K562 (cell line): Measurements from ENCODE around the gene KRT71.

ENCODE experiments used
- ATF1 ChIP-seq, 2 experiments: fragments of 450-650 bp in 1 of 2; IDR thresholded peaks; 2 replicates each; pipeline ENCODE4 v1.6.1; 2016; ENCODE audit warnings: missing compliant biosample characterization in 1 of 2, missing genetic modification characterization in 1 of 2
- BCL6 ChIP-seq: fragments of 250-450 bp; sonication (Bioruptor Pico); IDR thresholded peaks from 2 replicates; pipeline ENCODE4 v1.4.0; 2020
- CEBPG ChIP-seq, 3 experiments: fragments of 200-800 bp in 1 of 3; sonication (Bioruptor generic) in 1 of 3; sonication (generic) in 1 of 3; formaldehyde crosslinking in 1 of 3; IDR thresholded peaks in 2 of 3; conservative IDR thresholded peaks in 1 of 3; 2 replicates each; pipeline versions ENCODE4 v1.6.1 to v1.8.0; 2016 to 2022; ENCODE audit warnings: missing compliant biosample characterization in 2 of 3, missing genetic modification characterization in 2 of 3, mild to moderate bottlenecking in 1 of 3, missing genetic modification reagents in 1 of 3
- EP300 ChIP-seq: IDR thresholded peaks from 2 replicates; pipeline ENCODE4 v1.6.1; 2012; ENCODE audit warnings: low read length, improper control_type of control experiment
- KDM2B ChIP-seq: fragments of 250-450 bp; sonication (Bioruptor Pico); IDR thresholded peaks from 2 replicates; pipeline ENCODE4 v1.8.0; 2021; ENCODE audit warnings: mild to moderate bottlenecking, moderate library complexity
- NBN ChIP-seq: fragments of 450-650 bp; IDR thresholded peaks from 2 replicates; pipeline ENCODE4 v1.6.1; 2016; ENCODE audit warnings: low read depth, mild to moderate bottlenecking
- POLR2A ChIP-seq: fragments of 450-650 bp; conservative IDR thresholded peaks from 2 replicates; pipeline ENCODE4 v1.6.1; 2016
- RUNX1 ChIP-seq: sonication (generic); IDR thresholded peaks from 2 replicates; pipeline ENCODE4 v1.6.1; 2016; ENCODE audit warnings: antibody characterized with exemption, low read depth
- ZNF561 ChIP-seq: fragments of 450-650 bp; formaldehyde crosslinking; conservative IDR thresholded peaks from 2 replicates; pipeline ENCODE4 v1.4.0; 2020; ENCODE audit warnings: mild to moderate bottlenecking, moderate library complexity
- ZNF830 ChIP-seq: fragments of 250-450 bp; sonication (Bioruptor Pico); IDR thresholded peaks from 2 replicates; pipeline ENCODE4 v1.5.0; 2021; ENCODE audit warnings: mild to moderate bottlenecking
- TF ChIP-seq, protein P1 (sequence below), 2 experiments: fragments of 450-650 bp in 1 of 2; sonication (generic) in 1 of 2; formaldehyde crosslinking in 1 of 2; IDR thresholded peaks in 1 of 2; conservative IDR thresholded peaks in 1 of 2; 2 replicates each; pipeline versions ENCODE4 v1.6.1 to v1.8.1; 2016 to 2023; ENCODE audit warnings: mild to moderate bottlenecking in 2 of 2, moderate library complexity in 2 of 2, inconsistent platforms in 1 of 2, missing genetic modification reagents in 1 of 2
- TF ChIP-seq, protein P2 (sequence below), 3 experiments: IDR thresholded peaks in 2 of 3; conservative IDR thresholded peaks in 1 of 3; 2 replicates each; pipeline ENCODE4 v1.5.1; 2011 to 2012; ENCODE audit warnings: low read length in 3 of 3, mild to moderate bottlenecking in 3 of 3, control low read depth in 2 of 3, improper control_type of control experiment in 1 of 3, inconsistent platforms in 1 of 3, low read depth in 1 of 3, mixed read lengths in 1 of 3, moderate library complexity in 1 of 3; ENCODE audit not compliant: insufficient read depth in 2 of 3

DNA sequence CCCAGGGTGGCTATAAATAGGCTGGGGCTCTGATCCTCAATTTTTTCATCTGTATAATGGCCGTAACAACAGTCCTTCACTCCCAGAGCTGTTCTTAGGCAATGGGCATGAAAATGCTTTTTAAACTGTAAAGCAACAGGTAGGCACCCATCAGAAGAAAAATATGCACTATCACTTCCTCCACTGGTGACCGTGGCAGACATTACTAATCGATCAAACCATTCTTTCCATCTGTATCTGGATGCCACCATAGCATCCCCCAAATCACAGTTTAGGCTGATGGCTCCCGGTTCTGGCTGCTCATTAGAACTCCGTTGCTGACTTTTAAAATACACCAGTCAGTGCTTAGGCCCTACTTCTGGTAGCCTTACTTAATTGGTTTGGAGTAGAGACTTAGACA, 11.2 kb downstream of the KRT71 start:
- TF ChIP-seq NBN (no peak), KDM2B (no peak), ZNF830 (CRISPR knock-in tag) (no peak), CEBPG (CRISPR knock-in tag; IDR thresholded peaks at IDR 0.05) (no peak), CEBPG (tag; conservative IDR thresholded peaks at IDR 0.05 in 1 of 2, IDR thresholded peaks at IDR 0.05 in 1 of 2) (no peak), RUNX1 (no peak), ATF1 (CRISPR knock-in tag; IDR thresholded peaks at IDR 0.05) (no peak), ATF1 (tag; IDR thresholded peaks at IDR 0.05) (no peak), ZNF561 (CRISPR knock-in tag) (no peak), POLR2A (no peak), EP300 (no peak), BCL6 (no peak)
- TF ChIP-seq, protein P1, sequence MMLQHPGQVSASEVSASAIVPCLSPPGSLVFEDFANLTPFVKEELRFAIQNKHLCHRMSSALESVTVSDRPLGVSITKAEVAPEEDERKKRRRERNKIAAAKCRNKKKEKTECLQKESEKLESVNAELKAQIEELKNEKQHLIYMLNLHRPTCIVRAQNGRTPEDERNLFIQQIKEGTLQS (IDR thresholded peaks at IDR 0.05) = no peak
- TF ChIP-seq, protein P1 (CRISPR knock-in tag; conservative IDR thresholded peaks at IDR 0.05) = no peak
- TF ChIP-seq, protein P2, sequence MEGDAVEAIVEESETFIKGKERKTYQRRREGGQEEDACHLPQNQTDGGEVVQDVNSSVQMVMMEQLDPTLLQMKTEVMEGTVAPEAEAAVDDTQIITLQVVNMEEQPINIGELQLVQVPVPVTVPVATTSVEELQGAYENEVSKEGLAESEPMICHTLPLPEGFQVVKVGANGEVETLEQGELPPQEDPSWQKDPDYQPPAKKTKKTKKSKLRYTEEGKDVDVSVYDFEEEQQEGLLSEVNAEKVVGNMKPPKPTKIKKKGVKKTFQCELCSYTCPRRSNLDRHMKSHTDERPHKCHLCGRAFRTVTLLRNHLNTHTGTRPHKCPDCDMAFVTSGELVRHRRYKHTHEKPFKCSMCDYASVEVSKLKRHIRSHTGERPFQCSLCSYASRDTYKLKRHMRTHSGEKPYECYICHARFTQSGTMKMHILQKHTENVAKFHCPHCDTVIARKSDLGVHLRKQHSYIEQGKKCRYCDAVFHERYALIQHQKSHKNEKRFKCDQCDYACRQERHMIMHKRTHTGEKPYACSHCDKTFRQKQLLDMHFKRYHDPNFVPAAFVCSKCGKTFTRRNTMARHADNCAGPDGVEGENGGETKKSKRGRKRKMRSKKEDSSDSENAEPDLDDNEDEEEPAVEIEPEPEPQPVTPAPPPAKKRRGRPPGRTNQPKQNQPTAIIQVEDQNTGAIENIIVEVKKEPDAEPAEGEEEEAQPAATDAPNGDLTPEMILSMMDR (IDR thresholded peaks at IDR 0.05 in 2 of 3, conservative IDR thresholded peaks at IDR 0.05 in 1 of 3; ENCODE audit: insufficient read depth in 2 of 3, low read depth in 1 of 3, low read length in 3 of 3) = no peak
